Endothelial cell (in vitro differentiated cells): ENCODE results near the gene KRT77. TPM values are rescaled to one million over a fixed set of nuclear protein-coding genes. Genes with fewer than 3 reads are reported as not detected.

Experiments used
- DNase-seq: peaks from one replicate; pipeline ENCODE4 v3.0.0; 2021; ENCODE audit warnings: low spot score
- H3K27ac Mint-ChIP-seq: one replicate; pipeline ENCODE4 v1.8.0; 2021; ENCODE audit warnings: mixed read lengths, inconsistent platforms; ENCODE audit not compliant: unreplicated experiment
- H3K27me3 Mint-ChIP-seq: one replicate; pipeline ENCODE4 v1.8.0; 2021; ENCODE audit warnings: mild to moderate bottlenecking, moderate library complexity, mixed read lengths, inconsistent platforms; ENCODE audit not compliant: unreplicated experiment
- H3K36me3 Mint-ChIP-seq: one replicate; pipeline ENCODE4 v1.8.0; 2021; ENCODE audit warnings: mild to moderate bottlenecking, low read depth, mixed read lengths, inconsistent platforms; ENCODE audit not compliant: unreplicated experiment
- H3K4me1 Mint-ChIP-seq: one replicate; pipeline ENCODE4 v1.8.0; 2021; ENCODE audit warnings: mild to moderate bottlenecking, mixed read lengths, inconsistent platforms; ENCODE audit not compliant: unreplicated experiment
- H3K4me3 Mint-ChIP-seq: one replicate; pipeline ENCODE4 v1.8.0; 2021; ENCODE audit warnings: mild to moderate bottlenecking, mixed read lengths, inconsistent platforms; ENCODE audit not compliant: unreplicated experiment
- H3K9me3 Mint-ChIP-seq: one replicate; pipeline ENCODE4 v1.8.0; 2021; ENCODE audit warnings: mixed read lengths, inconsistent platforms; ENCODE audit not compliant: unreplicated experiment
- total RNA-seq: library from RNA; stranded (reverse); fragmentation: NEBNext Ultra II Directional; extraction: Animal tissue kit (Norgen Biotek cat#: 25700); gene quantifications from one replicate; pipeline ENCODE4 v1.2.1, GENCODE V29; 2021; ENCODE audit not compliant: unreplicated experiment
- TF ChIP-seq, protein P1 (sequence below): fragments of 200-600 bp; sonication (generic); IDR thresholded peaks from one replicate; pipeline ENCODE4 v1.5.0; 2021; ENCODE audit warnings: antibody characterized with exemption; ENCODE audit not compliant: unreplicated experiment

KRT77 gene
- total RNA-seq, 1 donor from 2014 or later, result not detected

GRCh38 chr12:52730793-52731192 lies 27.5 kb upstream of the KRT77 start:
- Mint-ChIP-seq H3K4me3 (no peak overlapping the region), H3K36me3 (no peaks in the 10 kb centered on the region), H3K27me3 (peaks cover 7% of the 10 kb centered on the region), H3K27ac (no peak overlapping the region), H3K9me3 (no peaks in the 10 kb centered on the region), H3K4me1 (no peaks in the 10 kb centered on the region)
- DNase-seq, result no peak
- TF ChIP-seq, protein P1, sequence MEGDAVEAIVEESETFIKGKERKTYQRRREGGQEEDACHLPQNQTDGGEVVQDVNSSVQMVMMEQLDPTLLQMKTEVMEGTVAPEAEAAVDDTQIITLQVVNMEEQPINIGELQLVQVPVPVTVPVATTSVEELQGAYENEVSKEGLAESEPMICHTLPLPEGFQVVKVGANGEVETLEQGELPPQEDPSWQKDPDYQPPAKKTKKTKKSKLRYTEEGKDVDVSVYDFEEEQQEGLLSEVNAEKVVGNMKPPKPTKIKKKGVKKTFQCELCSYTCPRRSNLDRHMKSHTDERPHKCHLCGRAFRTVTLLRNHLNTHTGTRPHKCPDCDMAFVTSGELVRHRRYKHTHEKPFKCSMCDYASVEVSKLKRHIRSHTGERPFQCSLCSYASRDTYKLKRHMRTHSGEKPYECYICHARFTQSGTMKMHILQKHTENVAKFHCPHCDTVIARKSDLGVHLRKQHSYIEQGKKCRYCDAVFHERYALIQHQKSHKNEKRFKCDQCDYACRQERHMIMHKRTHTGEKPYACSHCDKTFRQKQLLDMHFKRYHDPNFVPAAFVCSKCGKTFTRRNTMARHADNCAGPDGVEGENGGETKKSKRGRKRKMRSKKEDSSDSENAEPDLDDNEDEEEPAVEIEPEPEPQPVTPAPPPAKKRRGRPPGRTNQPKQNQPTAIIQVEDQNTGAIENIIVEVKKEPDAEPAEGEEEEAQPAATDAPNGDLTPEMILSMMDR, result no peak

DNA sequence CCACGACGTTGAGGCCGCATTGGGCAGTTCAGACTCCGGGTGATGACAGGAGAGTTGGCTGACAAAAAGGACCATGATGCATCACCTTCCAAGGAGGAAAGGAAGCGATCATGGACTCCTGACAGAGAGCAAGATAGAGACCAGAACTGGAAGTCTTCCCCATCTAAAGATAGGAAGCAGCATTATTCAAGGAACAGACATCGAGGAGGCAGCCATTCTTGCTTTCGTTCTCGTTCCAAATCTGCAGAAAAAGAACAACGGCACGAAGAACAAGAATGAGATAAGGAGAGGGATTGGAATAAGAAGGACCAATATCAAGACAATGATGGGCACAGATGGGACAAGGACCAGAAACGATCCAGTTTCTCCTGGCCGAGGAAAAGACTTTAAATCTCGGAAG lies 27.1 kb upstream of the KRT77 start:
- no peak overlapping the region for H3K27ac Mint-ChIP-seq
- no peaks in the 10 kb centered on the region for H3K4me1 Mint-ChIP-seq
- H3K27me3 Mint-ChIP-seq, result peaks cover 7% of the 10 kb centered on the region
- no peak overlapping the region for H3K4me3 Mint-ChIP-seq
- DNase-seq, result no peak
- TF ChIP-seq, protein P1, result no peak
- H3K36me3 Mint-ChIP-seq, result no peaks in the 10 kb centered on the region
- no peaks in the 10 kb centered on the region for H3K9me3 Mint-ChIP-seq

GRCh38 chr12:52729147-52729546 lies 25.8 kb upstream of the KRT77 start:
- Mint-ChIP-seq H3K4me1 (no peaks in the 10 kb centered on the region), H3K4me3 (no peak overlapping the region), H3K36me3 (no peaks in the 10 kb centered on the region), H3K27ac (no peak overlapping the region), H3K27me3 (peaks cover 6% of the 10 kb centered on the region), H3K9me3 (no peaks in the 10 kb centered on the region)
- DNase-seq, result no peak
- TF ChIP-seq, protein P1, result no peak

DNA sequence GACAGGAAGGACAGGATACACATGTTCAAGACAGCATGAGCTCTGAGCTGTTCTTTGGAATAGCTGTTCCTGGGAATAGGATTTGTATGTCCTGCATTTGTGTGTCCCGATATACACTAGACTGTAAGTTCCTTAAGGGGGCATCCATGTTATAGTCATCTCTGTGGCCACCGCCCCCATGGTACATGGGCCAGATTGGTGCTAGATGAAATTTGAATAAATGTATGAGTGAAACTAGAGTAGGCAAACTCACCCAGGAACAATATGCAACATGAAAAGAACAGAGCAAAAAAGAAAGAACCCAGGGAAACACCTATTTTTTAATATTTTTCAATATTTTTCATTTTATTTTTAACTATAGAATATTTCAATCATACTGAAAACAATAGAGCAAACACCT lies 25.1 kb upstream of the KRT77 start:
- H3K9me3 Mint-ChIP-seq, result no peaks in the 10 kb centered on the region
- H3K4me3 Mint-ChIP-seq, result no peak overlapping the region

GRCh38 chr12:52727037-52727436 lies 23.7 kb upstream of the KRT77 start:
- Mint-ChIP-seq H3K4me1 (no peaks in the 10 kb centered on the region), H3K27me3 (peaks cover 7% of the 10 kb centered on the region)

More for the DNA sequence above, 25.1 kb upstream of the KRT77 start:
- Mint-ChIP-seq H3K27me3 (peaks cover 3% of the 10 kb centered on the region), H3K4me1 (no peaks in the 10 kb centered on the region), H3K36me3 (no peaks in the 10 kb centered on the region), H3K27ac (no peak overlapping the region)
- TF ChIP-seq, protein P1, result no peak
- no peak for DNase-seq

More at GRCh38 chr12:52727037-52727436, 23.7 kb upstream of the KRT77 start:
- H3K36me3 Mint-ChIP-seq, result no peaks in the 10 kb centered on the region
- no peak overlapping the region for H3K4me3 Mint-ChIP-seq
- DNase-seq, result no peak
- H3K9me3 Mint-ChIP-seq, result no peaks in the 10 kb centered on the region
- H3K27ac Mint-ChIP-seq, result no peak overlapping the region
- TF ChIP-seq, protein P1, result no peak
